ENCODE results near the gene CFAP157.

- TF ChIP-seq, protein P1, sequence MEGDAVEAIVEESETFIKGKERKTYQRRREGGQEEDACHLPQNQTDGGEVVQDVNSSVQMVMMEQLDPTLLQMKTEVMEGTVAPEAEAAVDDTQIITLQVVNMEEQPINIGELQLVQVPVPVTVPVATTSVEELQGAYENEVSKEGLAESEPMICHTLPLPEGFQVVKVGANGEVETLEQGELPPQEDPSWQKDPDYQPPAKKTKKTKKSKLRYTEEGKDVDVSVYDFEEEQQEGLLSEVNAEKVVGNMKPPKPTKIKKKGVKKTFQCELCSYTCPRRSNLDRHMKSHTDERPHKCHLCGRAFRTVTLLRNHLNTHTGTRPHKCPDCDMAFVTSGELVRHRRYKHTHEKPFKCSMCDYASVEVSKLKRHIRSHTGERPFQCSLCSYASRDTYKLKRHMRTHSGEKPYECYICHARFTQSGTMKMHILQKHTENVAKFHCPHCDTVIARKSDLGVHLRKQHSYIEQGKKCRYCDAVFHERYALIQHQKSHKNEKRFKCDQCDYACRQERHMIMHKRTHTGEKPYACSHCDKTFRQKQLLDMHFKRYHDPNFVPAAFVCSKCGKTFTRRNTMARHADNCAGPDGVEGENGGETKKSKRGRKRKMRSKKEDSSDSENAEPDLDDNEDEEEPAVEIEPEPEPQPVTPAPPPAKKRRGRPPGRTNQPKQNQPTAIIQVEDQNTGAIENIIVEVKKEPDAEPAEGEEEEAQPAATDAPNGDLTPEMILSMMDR (IDR thresholded peaks at IDR 0.05; ENCODE audit: low read length): no peak
- TF ChIP-seq EZH2 (optimal IDR thresholded peaks at IDR 0.05; ENCODE audit: low read depth, low read length): no peak
Measured at GRCh38 chr9:127660886-127661741, 45.7 kb upstream of the CFAP157 start.

Measured in MM.1S (cell line).